Trophoblast cell (in vitro differentiated cells and primary cell): ENCODE results near the gene SAMSN1.

Experiments
- DNase-seq, 2 donors: peaks; one replicate each; pipeline ENCODE4 v3.0.0-alpha.2; 2016
- H2AFZ ChIP-seq: 2 replicates; pipeline ENCODE4 v1.6.1; 2013; ENCODE audit warnings: low read length, moderate library complexity, mild to moderate bottlenecking; ENCODE audit not compliant: insufficient read depth, poor library complexity
- H2AK5ac ChIP-seq: 2 replicates; pipeline ENCODE4 v1.6.1; 2013; ENCODE audit warnings: mild to moderate bottlenecking, low read length
- H2BK120ac ChIP-seq: 2 replicates; pipeline ENCODE4 v1.6.1; 2013; ENCODE audit warnings: low read length, mild to moderate bottlenecking, moderate library complexity; ENCODE audit not compliant: insufficient read depth, poor library complexity
- H2BK12ac ChIP-seq: 2 replicates; pipeline ENCODE4 v1.6.1; 2013; ENCODE audit warnings: mild to moderate bottlenecking, low read length, moderate library complexity
- H2BK5ac ChIP-seq: 2 replicates; pipeline ENCODE4 v1.6.1; 2013; ENCODE audit warnings: low read length, low read depth, moderate library complexity, mild to moderate bottlenecking; ENCODE audit not compliant: poor library complexity
- H3K14ac ChIP-seq: 2 replicates; pipeline ENCODE4 v1.6.1; 2013; ENCODE audit warnings: mild to moderate bottlenecking, low read length
- H3K18ac ChIP-seq: 2 replicates; pipeline ENCODE4 v1.6.1; 2013; ENCODE audit warnings: mild to moderate bottlenecking, low read length
- H3K23ac ChIP-seq: 2 replicates; pipeline ENCODE4 v1.6.1; 2013; ENCODE audit warnings: low read length
- H3K27ac ChIP-seq: 2 replicates; pipeline ENCODE4 v1.5.1; 2013; ENCODE audit warnings: low read depth, mild to moderate bottlenecking, inconsistent platforms, low read length, moderate library complexity
- H3K27me3 ChIP-seq: 2 replicates; pipeline ENCODE4 v1.6.1; 2013; ENCODE audit warnings: inconsistent platforms, mild to moderate bottlenecking, low read length, moderate library complexity; ENCODE audit not compliant: insufficient read depth
- H3K36me3 ChIP-seq, 2 experiments: 1 replicate in 1 of 2; 2 replicates in 1 of 2; pipeline ENCODE4 v1.6.1; 2013; ENCODE audit warnings: low read length in 2 of 2, mild to moderate bottlenecking in 2 of 2, moderate library complexity in 1 of 2; ENCODE audit not compliant: insufficient read depth in 2 of 2, control insufficient read depth in 1 of 2
- H3K4ac ChIP-seq: 2 replicates; pipeline ENCODE4 v1.6.1; 2013; ENCODE audit warnings: low read depth, mild to moderate bottlenecking, low read length, moderate library complexity
- H3K4me1 ChIP-seq, 2 experiments: 1 replicate in 1 of 2; 2 replicates in 1 of 2; pipeline ENCODE4 v1.6.1; 2013; ENCODE audit warnings: low read length in 2 of 2, mild to moderate bottlenecking in 2 of 2, moderate library complexity in 1 of 2; ENCODE audit not compliant: insufficient read depth in 2 of 2, control insufficient read depth in 1 of 2
- H3K4me2 ChIP-seq: 2 replicates; pipeline ENCODE4 v1.6.1; 2013; ENCODE audit warnings: inconsistent platforms, mild to moderate bottlenecking, low read length, moderate library complexity
- H3K4me3 ChIP-seq: 2 replicates; pipeline ENCODE4 v1.5.1; 2013; ENCODE audit warnings: mild to moderate bottlenecking, low read depth, low read length, inconsistent platforms
- H3K79me1 ChIP-seq: one replicate; pipeline ENCODE4 v1.6.1; 2013; ENCODE audit warnings: low read length
- H3K79me2 ChIP-seq: 2 replicates; pipeline ENCODE4 v1.6.1; 2013; ENCODE audit warnings: low read length, mild to moderate bottlenecking; ENCODE audit not compliant: control insufficient read depth, insufficient read depth, poor library complexity
- H3K9ac ChIP-seq: 2 replicates; pipeline ENCODE4 v1.6.1; 2013; ENCODE audit warnings: mild to moderate bottlenecking, low read length
- H3K9me3 ChIP-seq: 2 replicates; pipeline ENCODE4 v1.6.1; 2013; ENCODE audit warnings: low read depth, mild to moderate bottlenecking, control low read depth, inconsistent platforms, low read length; ENCODE audit not compliant: insufficient read depth
- H4K12ac ChIP-seq: 2 replicates; pipeline ENCODE4 v1.6.1; 2013; ENCODE audit warnings: low read depth, mild to moderate bottlenecking, low read length, moderate library complexity
- H4K8ac ChIP-seq: 2 replicates; pipeline ENCODE4 v1.6.1; 2013; ENCODE audit warnings: low read depth, mild to moderate bottlenecking, low read length, moderate library complexity
- H4K91ac ChIP-seq: one replicate; pipeline ENCODE4 v1.6.1; 2013; ENCODE audit warnings: low read depth, mild to moderate bottlenecking, low read length, moderate library complexity
- WGBS: extraction: QIAGEN DNeasy Blood & Tissue Kit; methylation state at CpG from one replicate; pipeline ENCODE4 v1.1.7; 2013; ENCODE audit warnings: missing lambda C conversion rate; ENCODE audit not compliant: insufficient read length, insufficient coverage; ENCODE audit errors: extremely low coverage; 5-methylcytosine and 5-hydroxymethylcytosine counted together

The SAMSN1 gene

DNA sequence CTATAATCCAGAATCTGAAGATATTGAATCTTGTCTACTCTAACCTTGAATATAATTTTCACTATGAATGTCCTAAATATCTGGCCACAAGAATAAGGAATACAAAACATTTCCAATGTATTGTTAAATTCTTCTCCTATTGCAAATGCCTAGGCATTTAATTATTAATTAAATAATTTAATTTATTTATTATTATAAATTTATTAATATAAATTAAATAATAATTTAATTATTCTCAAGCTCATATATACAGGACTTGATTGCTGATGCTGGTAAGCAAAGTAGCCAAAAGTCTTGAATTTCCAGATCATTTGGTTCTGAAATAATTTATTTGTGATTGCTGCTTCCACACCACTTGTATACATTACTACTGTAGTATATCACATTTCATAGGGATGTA lies 71.1 kb downstream of the SAMSN1 start:
- no peaks in the 10 kb centered on the region for H3K4me1 ChIP-seq
- H2BK5ac ChIP-seq = no peak overlapping the region

DNA sequence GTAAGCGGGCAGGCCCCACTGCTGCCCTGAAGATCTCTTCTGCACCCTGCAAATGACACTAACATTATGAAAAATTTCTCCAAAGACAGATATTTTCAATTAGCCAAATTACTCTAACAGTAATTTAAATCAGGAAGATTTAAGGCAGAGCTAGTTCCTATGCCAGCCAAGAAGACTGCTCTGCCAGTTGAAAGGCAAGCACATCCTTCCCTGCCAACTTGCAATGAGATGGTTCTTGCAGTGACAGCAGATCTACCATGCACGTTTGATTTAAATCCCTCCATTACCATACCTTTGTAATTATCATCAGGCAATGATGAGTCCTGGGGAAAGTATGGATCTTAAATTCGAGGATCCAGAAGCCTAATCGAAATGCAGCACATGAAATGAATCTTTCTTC lies 76.5 kb downstream of the SAMSN1 start:
- no peak overlapping the region for H2BK120ac ChIP-seq
- no peak overlapping the region for H3K4ac ChIP-seq
- no peak overlapping the region for H2AK5ac ChIP-seq
- H3K79me1 ChIP-seq = no peaks in the 10 kb centered on the region
- H3K27ac ChIP-seq = no peak overlapping the region
- no peak overlapping the region for H2AFZ ChIP-seq
- no peak overlapping the region for H3K4me2 ChIP-seq
- H3K4me1 ChIP-seq = no peaks in the 10 kb centered on the region
- H4K8ac ChIP-seq = no peak overlapping the region
- no peaks in the 10 kb centered on the region for H3K36me3 ChIP-seq
- no peak overlapping the region for H4K12ac ChIP-seq
- H3K4me3 ChIP-seq = no peak overlapping the region
- H3K14ac ChIP-seq = no peak overlapping the region
- H3K9me3 ChIP-seq = no peaks in the 10 kb centered on the region
- no peak overlapping the region for H3K9ac ChIP-seq
- no peak overlapping the region for H4K91ac ChIP-seq
- H2BK12ac ChIP-seq = no peak overlapping the region
- H2BK5ac ChIP-seq = no peak overlapping the region
- peaks cover 2% of the 10 kb centered on the region for H3K27me3 ChIP-seq
- H3K18ac ChIP-seq = no peak overlapping the region
- no peaks in the 10 kb centered on the region for H3K79me2 ChIP-seq
- no peak for DNase-seq
- no peak overlapping the region for H3K23ac ChIP-seq
- no CpG with 5 or more reads among the region's 4 CpGs for WGBS

More for the DNA sequence above, 71.1 kb downstream of the SAMSN1 start:
- Histone ChIP-seq H4K12ac (no peak overlapping the region), H4K8ac (no peak overlapping the region), H3K14ac (no peak overlapping the region), H2BK120ac (no peak overlapping the region), H2AK5ac (no peak overlapping the region), H3K4ac (no peak overlapping the region), H3K36me3 (no peaks in the 10 kb centered on the region), H3K23ac (no peak overlapping the region), H3K27me3 (peaks cover 2% of the 10 kb centered on the region), H2AFZ (no peak overlapping the region), H2BK12ac (no peak overlapping the region), H3K79me2 (no peaks in the 10 kb centered on the region), H4K91ac (no peak overlapping the region), H3K79me1 (no peaks in the 10 kb centered on the region), H3K4me2 (no peak overlapping the region), H3K9ac (no peak overlapping the region), H3K4me3 (no peak overlapping the region), H3K9me3 (no peaks in the 10 kb centered on the region), H3K27ac (no peak overlapping the region), H3K18ac (no peak overlapping the region)
- DNase-seq = no peak

DNA sequence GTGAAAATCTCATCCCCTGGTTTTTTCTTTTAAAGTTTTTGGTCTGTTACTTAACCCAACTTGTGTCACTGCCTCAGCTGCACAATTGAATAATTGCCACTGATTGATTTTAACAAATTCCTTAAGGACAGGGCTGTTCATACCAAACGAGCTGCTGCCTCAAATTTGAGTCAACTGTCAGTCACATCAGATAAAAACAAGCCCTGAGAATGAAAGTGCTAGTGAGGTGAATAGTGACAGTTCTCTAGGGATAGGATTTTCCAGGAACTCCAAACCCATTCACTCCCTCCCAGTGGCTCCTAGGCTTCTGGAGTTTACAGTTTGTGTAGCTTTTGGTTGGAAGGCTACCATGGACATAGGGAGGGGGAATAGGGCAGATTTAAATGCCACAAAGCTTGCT lies 79.4 kb downstream of the SAMSN1 start:
- Histone ChIP-seq H3K23ac (no peak overlapping the region), H3K9me3 (no peaks in the 10 kb centered on the region), H4K91ac (no peak overlapping the region), H3K4me1 (no peaks in the 10 kb centered on the region), H3K4me2 (no peak overlapping the region), H3K14ac (no peak overlapping the region), H3K36me3 (no peaks in the 10 kb centered on the region), H4K8ac (no peak overlapping the region), H2BK120ac (no peak overlapping the region), H2AFZ (no peak overlapping the region), H4K12ac (no peak overlapping the region), H3K79me2 (no peaks in the 10 kb centered on the region), H2BK12ac (no peak overlapping the region), H3K79me1 (no peaks in the 10 kb centered on the region), H3K18ac (no peak overlapping the region), H2BK5ac (no peak overlapping the region), H3K27ac (no peak overlapping the region), H2AK5ac (no peak overlapping the region), H3K4me3 (no peak overlapping the region), H3K9ac (no peak overlapping the region), H3K27me3 (no peaks in the 10 kb centered on the region), H3K4ac (no peak overlapping the region)
- DNase-seq = no peak
- WGBS = no CpG with 5 or more reads among the region's 1 CpG

DNA sequence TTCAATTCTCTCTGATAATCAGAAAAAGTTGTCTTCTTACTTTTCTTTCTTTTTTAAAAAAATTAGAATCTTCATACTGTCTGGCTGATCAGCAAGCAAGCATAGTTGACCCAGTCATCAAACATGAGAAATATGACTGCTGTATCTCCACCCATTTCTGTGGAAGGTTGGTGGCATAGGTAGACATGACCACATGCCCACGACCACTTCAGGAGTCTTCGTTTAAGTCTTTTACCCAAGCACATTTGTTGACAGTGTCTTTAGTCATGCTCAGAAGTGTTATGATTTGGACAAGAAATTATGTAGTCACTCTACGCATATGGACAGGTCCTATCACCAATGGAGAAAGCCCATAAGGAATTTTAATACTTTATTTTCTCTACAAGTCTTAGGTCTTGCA lies 88.4 kb downstream of the SAMSN1 start:
- DNase-seq = no peak
- Histone ChIP-seq H4K8ac (no peak overlapping the region), H2BK12ac (no peak overlapping the region), H2BK120ac (no peak overlapping the region), H3K14ac (no peak overlapping the region), H3K4me2 (no peak overlapping the region), H3K79me1 (no peaks in the 10 kb centered on the region), H4K91ac (no peak overlapping the region), H4K12ac (no peak overlapping the region), H3K18ac (no peak overlapping the region), H2AFZ (no peak overlapping the region), H3K9ac (no peak overlapping the region), H3K9me3 (no peaks in the 10 kb centered on the region), H3K79me2 (no peaks in the 10 kb centered on the region), H3K36me3 (no peaks in the 10 kb centered on the region), H3K4me3 (no peak overlapping the region), H3K23ac (no peak overlapping the region), H3K4ac (no peak overlapping the region), H3K27me3 (no peaks in the 10 kb centered on the region), H3K4me1 (no peaks in the 10 kb centered on the region), H3K27ac (no peak overlapping the region), H2BK5ac (no peak overlapping the region), H2AK5ac (no peak overlapping the region)
- no CpG with 5 or more reads among the region's 3 CpGs for WGBS
